IMR-90 (cell line): ENCODE data around the gene FLT3. TPM values are rescaled to one million over a fixed set of nuclear protein-coding genes. Genes with fewer than 3 reads are reported as not detected.
A peak's percentile ranks its signal among the peaks of the same experiment; 100 is the strongest.

Experiments
- ATAC-seq: fragments of 200-7000 bp; cut with Tn5 transposase; 2 replicates; pipeline ENCODE4 v1.9.1; 2020; ENCODE audit warnings: low read depth, mild to moderate bottlenecking, moderate library complexity
- BruUV-seq: library from RNA; stranded (reverse); fragments of 400-500 nt; replicated peaks from 2 replicates; lab custom pipeline; 2021; lab: Mats Ljungman, UMichigan
- CTCF ChIA-PET: fragments of 300-600 bp; formaldehyde crosslinking; extraction: SDS; loops from one replicate; lab custom pipeline; 2021; ENCODE audit warnings: antibody characterized with exemption; lab: Yijun Ruan, JAX
- POLR2A ChIA-PET: fragments of 300-600 bp; sonication (Branson Sonifier 250); formaldehyde crosslinking; loops from one replicate; lab custom pipeline; 2022; ENCODE audit warnings: antibody characterized with exemption; ENCODE audit not compliant: unreplicated experiment; lab: Charles Lee
- DNase-seq: peaks from one replicate; pipeline ENCODE4 v3.0.0; 2013
- H2AFZ ChIP-seq: replicated peaks from 2 replicates; pipeline ENCODE3; 2013; ENCODE audit warnings: low read length, mild to moderate bottlenecking; ENCODE audit not compliant: poor library complexity
- H2AK5ac ChIP-seq: 2 replicates; pipeline ENCODE4 v1.6.1; 2013; ENCODE audit warnings: low read depth, low read length, inconsistent platforms
- H2AK9ac ChIP-seq: replicated peaks from 2 replicates; pipeline ENCODE3; 2013; ENCODE audit warnings: mild to moderate bottlenecking, low read depth, low read length, moderate library complexity; ENCODE audit not compliant: poor library complexity
- H2BK120ac ChIP-seq: 2 replicates; pipeline ENCODE4 v1.6.1; 2013; ENCODE audit warnings: low read depth, low read length, inconsistent platforms
- H2BK15ac ChIP-seq: 3 replicates; pipeline ENCODE4 v1.6.1; 2013; ENCODE audit warnings: low read depth, low read length, inconsistent platforms
- H2BK20ac ChIP-seq: 2 replicates; pipeline ENCODE4 v1.6.1; 2013; ENCODE audit warnings: low read depth, mild to moderate bottlenecking, inconsistent platforms, low read length, moderate library complexity
- H2BK5ac ChIP-seq: 2 replicates; pipeline ENCODE4 v1.6.1; 2013; ENCODE audit warnings: mild to moderate bottlenecking, low read depth, low read length, inconsistent platforms; ENCODE audit not compliant: poor library complexity, severe bottlenecking
- H3K14ac ChIP-seq: replicated peaks from 2 replicates; pipeline ENCODE4 v1.6.1; 2013; ENCODE audit warnings: low read depth, low read length, inconsistent platforms
- H3K18ac ChIP-seq: 2 replicates; pipeline ENCODE4 v1.6.1; 2013; ENCODE audit warnings: low read depth, low read length, control low read depth
- H3K23ac ChIP-seq: 2 replicates; pipeline ENCODE4 v1.6.1; 2013; ENCODE audit warnings: low read depth, low read length, inconsistent platforms
- H3K27ac ChIP-seq: 2 replicates; pipeline ENCODE4 v1.5.1; 2013; ENCODE audit warnings: mild to moderate bottlenecking, control low read depth, low read length; ENCODE audit not compliant: insufficient read depth
- H3K27me3 ChIP-seq: 2 replicates; pipeline ENCODE4 v1.6.1; 2013; ENCODE audit warnings: low read length; ENCODE audit not compliant: control insufficient read depth, insufficient read depth
- H3K36me3 ChIP-seq: 2 replicates; pipeline ENCODE4 v1.6.1; 2013; ENCODE audit warnings: low read length, mixed read lengths; ENCODE audit not compliant: control insufficient read depth, insufficient read depth
- H3K4ac ChIP-seq: 2 replicates; pipeline ENCODE4 v1.6.1; 2013; ENCODE audit warnings: low read depth, low read length, inconsistent platforms
- H3K4me1 ChIP-seq: 2 replicates; pipeline ENCODE4 v1.6.1; 2013; ENCODE audit warnings: low read length, mixed read lengths; ENCODE audit not compliant: control insufficient read depth, insufficient read depth
- H3K4me2 ChIP-seq: 2 replicates; pipeline ENCODE4 v1.6.1; 2013; ENCODE audit warnings: low read depth, mild to moderate bottlenecking, control low read depth, low read length, moderate library complexity
- H3K4me3 ChIP-seq: 2 replicates; pipeline ENCODE4 v1.5.1; 2013; ENCODE audit warnings: low read depth, mild to moderate bottlenecking, control low read depth, low read length, moderate library complexity; ENCODE audit not compliant: insufficient read depth
- H3K56ac ChIP-seq: 2 replicates; pipeline ENCODE4 v1.6.1; 2013; ENCODE audit warnings: low read length, inconsistent platforms; ENCODE audit not compliant: insufficient read depth; ENCODE audit errors: extremely low read depth
- H3K79me1 ChIP-seq, 2 experiments: 2 replicates each; pipeline ENCODE4 v1.6.1; 2013; ENCODE audit warnings: low read length in 2 of 2, inconsistent platforms in 1 of 2, low read depth in 1 of 2
- H3K9ac ChIP-seq: 2 replicates; pipeline ENCODE4 v1.6.1; 2013; ENCODE audit warnings: low read depth, low read length, control low read depth
- H3K9me1 ChIP-seq: 2 replicates; pipeline ENCODE4 v1.6.1; 2013; ENCODE audit warnings: low read length, inconsistent platforms; ENCODE audit not compliant: insufficient read depth
- H3K9me3 ChIP-seq: 2 replicates; pipeline ENCODE4 v1.6.1; 2013; ENCODE audit warnings: low read length; ENCODE audit not compliant: control insufficient read depth, insufficient read depth
- H4K20me1 ChIP-seq: 2 replicates; pipeline ENCODE4 v1.6.1; 2013; ENCODE audit warnings: low read length, inconsistent platforms; ENCODE audit not compliant: insufficient read depth
- H4K5ac ChIP-seq: 2 replicates; pipeline ENCODE4 v1.6.1; 2013; ENCODE audit warnings: mild to moderate bottlenecking, low read depth, low read length, control low read depth
- H4K8ac ChIP-seq, 2 experiments: 2 replicates each; pipeline ENCODE4 v1.6.1; 2013; ENCODE audit warnings: low read depth in 2 of 2, low read length in 2 of 2, control low read depth in 1 of 2, inconsistent platforms in 1 of 2
- H4K91ac ChIP-seq: 2 replicates; pipeline ENCODE4 v1.6.1; 2013; ENCODE audit warnings: low read depth, low read length, inconsistent platforms; ENCODE audit not compliant: insufficient read depth
- BHLHE40 ChIP-seq: fragments of 150-350 bp; IDR thresholded peaks from 2 replicates; pipeline ENCODE4 v1.6.1; 2016; ENCODE audit warnings: mild to moderate bottlenecking, low read depth, low read length
- CTCF ChIP-seq: conservative IDR thresholded peaks from 2 replicates; pipeline ENCODE4 v1.5.1; 2012; ENCODE audit warnings: mild to moderate bottlenecking, low read depth, low read length, improper control_type of control experiment
- NFE2L2 ChIP-seq: fragments of 150-350 bp; IDR thresholded peaks from 2 replicates; pipeline ENCODE4 v1.6.1; 2016; ENCODE audit warnings: low read depth, mild to moderate bottlenecking, low read length
- POLR2A ChIP-seq: IDR thresholded peaks from 2 replicates; pipeline ENCODE4 v1.6.1; 2012; ENCODE audit warnings: mild to moderate bottlenecking, low read depth, low read length
- USF2 ChIP-seq: fragments of 150-350 bp; IDR thresholded peaks from 2 replicates; pipeline ENCODE4 v1.6.1; 2017; ENCODE audit warnings: mild to moderate bottlenecking, antibody characterized with exemption, low read length, low read depth
- WGBS, 2 experiments: methylation state at CpG; one replicate each; pipeline versions ENCODE4 v1.1.5 to v1.1.7; 2013; ENCODE audit warnings: missing lambda C conversion rate in 2 of 2; ENCODE audit not compliant: insufficient read length in 1 of 2; ENCODE audit errors: extremely low coverage in 2 of 2; 5-methylcytosine and 5-hydroxymethylcytosine counted together
- dilution Hi-C: fragments of 300-500 bp; cut with HindIII; formaldehyde crosslinking; loops from one replicate; pipeline ENCODE4 v1.14.3; 2018; ENCODE audit warnings: low sequenced_read_pairs; ENCODE audit not compliant: unreplicated experiment
- in situ Hi-C: fragments of 300-500 bp; cut with MboI; formaldehyde crosslinking; loops from 3 replicates; pipeline ENCODE4 v1.14.3; 2019; ENCODE audit warnings: low sequenced_read_pairs, inconsistent platforms, mixed read lengths
- intact Hi-C: fragments of 100-400 bp; cut with micrococcal nuclease; formaldehyde crosslinking; loops from 2 replicates; pipeline ENCODE4 v1.10.0; 2022
- polyA plus RNA-seq, 3 experiments: library from polyadenylated mRNA; depleted of rRNA; stranded (reverse); fragments of >200 nt; gene quantifications; 2 replicates each; pipeline ENCODE4 v1.2.3, GENCODE V29; 2012; ENCODE audit warnings: low replicate concordance in 1 of 3
- total RNA-seq: library from RNA; depleted of rRNA; stranded (reverse); fragments of >200 nt; gene quantifications from 2 replicates; pipeline ENCODE4 v1.2.3, GENCODE V29; 2012

Gene FLT3
- total and polyA plus RNA-seq, 2 of the 4 experiments (the other 2 are of a cell fraction) = not detected

- no peak overlapping the region for H4K5ac ChIP-seq
- no peak overlapping the region for H2AK9ac ChIP-seq
- no peaks in the 10 kb centered on the region for H3K36me3 ChIP-seq
- H3K9me1 ChIP-seq = no peaks in the 10 kb centered on the region
- no peak overlapping the region for H2BK20ac ChIP-seq
- H3K14ac ChIP-seq = no peak overlapping the region
- H3K18ac ChIP-seq = no peak overlapping the region
- no peak overlapping the region for H3K27ac ChIP-seq
- H2BK5ac ChIP-seq = no peak overlapping the region
- H3K27me3 ChIP-seq = peaks cover 54% of the 10 kb centered on the region
- dilution Hi-C loops (no loop called here), in situ Hi-C loops (no loop called here), intact Hi-C loops (no loop called here)
- ATAC-seq (no peak), DNase-seq (no peak)
- no peak overlapping the region for H3K56ac ChIP-seq
- H3K4ac ChIP-seq = no peak overlapping the region
- no peak overlapping the region for H2BK120ac ChIP-seq
- peak overlapping the region; percentile 84 for H2AFZ ChIP-seq
- TF ChIP-seq USF2 (no peak), POLR2A (no peak), CTCF (no peak), BHLHE40 (no peak), NFE2L2 (no peak)
- peaks cover 8% of the 10 kb centered on the region for H3K9me3 ChIP-seq
- H3K4me3 ChIP-seq = peak overlapping the region; percentile 36; the same call in 1 of the 2 replicates
- H3K4me1 ChIP-seq = peaks cover 2% of the 10 kb centered on the region; the same call in 1 of the 2 replicates
- no peaks in the 10 kb centered on the region for H4K20me1 ChIP-seq
- H4K8ac ChIP-seq = no peak overlapping the region
- WGBS, 2 experiments = no CpG with 5 or more reads among the region's 35 CpGs
- no peak overlapping the region for H2AK5ac ChIP-seq
- H3K79me1 ChIP-seq = no peaks in the 10 kb centered on the region
- no peak overlapping the region for H4K91ac ChIP-seq
- ChIA-PET POLR2A (no interaction called here), CTCF (no interaction called here)
- no peak overlapping the region for H3K23ac ChIP-seq
- peak overlapping the region; percentile 79 for H3K4me2 ChIP-seq
- no peak overlapping the region for H2BK15ac ChIP-seq
- H3K9ac ChIP-seq = no peak overlapping the region
- BruUV-seq = no TSS peak
Measured at GRCh38 chr13:28099396-28100149, 803 bp downstream of the FLT3 start.
